ENCODE data around the gene CD226.
A peak's percentile ranks its signal among the peaks of the same experiment; 100 is the strongest.
"Not testable (repeated sequence)": the region's sequence is repeated elsewhere in the genome, so short reads cannot be mapped to it uniquely, and the experiment has no call there.

The CD226 gene

GRCh38 chr18:69908838-69909237 lies 38.8 kb downstream of the CD226 start:
- DNase-seq (ENCODE audit: low spot score): no peak

GRCh38 chr18:69906765-69907164 lies 40.9 kb downstream of the CD226 start:
- no peak for DNase-seq (ENCODE audit: low spot score)

DNA sequence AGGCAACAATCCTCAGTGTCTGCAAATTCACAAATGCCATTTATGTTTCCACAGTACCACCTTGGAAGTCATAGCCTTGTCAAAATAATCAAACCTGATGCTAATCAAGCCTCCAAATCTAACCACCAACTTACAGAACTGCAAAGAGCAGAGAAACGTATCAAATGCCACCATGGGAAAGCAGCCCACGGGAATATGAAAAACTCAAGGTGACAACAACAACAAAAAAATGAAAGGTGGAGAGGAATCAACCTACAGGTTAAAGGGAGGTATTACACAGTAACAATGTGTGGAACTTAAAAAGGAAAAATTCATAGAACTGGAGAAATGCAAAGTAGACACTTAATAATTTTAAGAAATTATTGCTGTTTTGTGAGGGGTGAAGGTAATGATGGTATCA lies 46.7 kb downstream of the CD226 start:
- no peak for DNase-seq (ENCODE audit: low spot score)

DNA sequence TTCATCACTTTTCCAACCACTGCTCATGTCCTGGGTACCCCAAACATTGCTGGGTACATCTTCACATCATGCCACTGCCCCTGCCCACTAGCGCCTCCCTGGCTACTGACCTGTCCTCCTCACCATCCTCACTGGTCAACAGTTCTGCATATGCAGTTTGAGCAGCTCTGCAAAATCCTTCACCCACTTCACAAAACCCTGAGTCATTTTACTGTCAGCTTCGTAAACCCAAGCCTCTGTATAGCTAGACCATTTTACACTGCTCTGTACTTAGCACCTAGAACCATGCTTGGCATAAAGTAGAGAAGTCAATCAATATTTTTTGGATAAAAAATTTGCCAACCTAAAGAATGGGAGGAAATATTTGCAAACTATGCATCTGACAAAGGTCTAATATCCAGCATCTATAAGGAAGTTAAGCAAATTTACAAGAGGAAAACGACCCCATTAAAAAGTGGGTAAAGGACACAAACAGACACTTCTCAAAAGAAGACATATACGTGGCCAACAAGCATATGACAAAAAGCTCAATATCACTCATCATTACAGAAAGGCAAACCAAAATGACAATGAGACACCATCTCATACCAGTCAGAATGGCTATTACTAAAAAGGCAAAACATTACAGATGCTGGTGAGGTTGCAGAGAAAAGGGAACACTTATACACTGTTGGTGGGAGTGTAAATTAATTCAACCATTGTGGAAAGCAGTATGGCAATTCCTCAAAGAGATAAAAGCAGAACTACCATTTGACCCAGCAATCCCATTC lies 48.3 kb downstream of the CD226 start:
- not testable (repeated sequence) for DNase-seq (ENCODE audit: low spot score)

GRCh38 chr18:69898241-69898861 lies 49.3 kb downstream of the CD226 start:
- peak; percentile 25 for DNase-seq (ENCODE audit: low spot score)

DNA sequence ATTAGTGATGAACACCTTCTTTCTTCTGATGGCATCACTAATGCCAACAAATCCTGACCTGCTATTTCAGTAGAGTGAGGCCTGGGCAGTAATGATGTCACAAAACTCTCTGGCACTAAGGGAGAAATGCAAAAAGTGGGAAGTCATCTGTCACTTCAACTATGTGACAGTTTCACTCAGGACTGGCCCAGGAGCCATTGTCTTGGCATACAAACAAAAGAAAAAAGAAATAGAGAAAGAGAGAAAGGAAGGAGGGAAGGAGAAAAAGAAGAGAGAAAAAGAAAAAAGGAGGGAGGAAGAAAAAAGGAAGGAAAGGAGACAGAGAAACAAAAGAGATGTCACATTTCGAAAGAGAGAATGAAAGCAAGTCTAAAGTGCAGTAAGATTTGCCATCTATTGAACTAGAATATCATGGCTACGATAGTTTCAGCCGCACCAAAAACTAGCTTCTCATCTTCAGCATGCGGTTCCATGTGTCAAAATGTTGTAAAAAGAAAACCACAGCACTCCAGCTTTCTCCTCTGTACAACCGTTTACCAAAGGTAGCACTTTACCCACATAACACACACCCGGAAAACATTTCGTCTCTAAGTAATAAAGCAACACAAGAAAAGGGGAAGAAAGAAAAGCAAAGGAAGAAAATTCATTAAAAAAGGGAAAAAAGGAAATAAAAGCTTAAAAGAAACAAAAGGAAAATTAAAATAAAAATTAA lies 50.1 kb downstream of the CD226 start:
- peak; percentile 49 for DNase-seq (ENCODE audit: low spot score)

DNA sequence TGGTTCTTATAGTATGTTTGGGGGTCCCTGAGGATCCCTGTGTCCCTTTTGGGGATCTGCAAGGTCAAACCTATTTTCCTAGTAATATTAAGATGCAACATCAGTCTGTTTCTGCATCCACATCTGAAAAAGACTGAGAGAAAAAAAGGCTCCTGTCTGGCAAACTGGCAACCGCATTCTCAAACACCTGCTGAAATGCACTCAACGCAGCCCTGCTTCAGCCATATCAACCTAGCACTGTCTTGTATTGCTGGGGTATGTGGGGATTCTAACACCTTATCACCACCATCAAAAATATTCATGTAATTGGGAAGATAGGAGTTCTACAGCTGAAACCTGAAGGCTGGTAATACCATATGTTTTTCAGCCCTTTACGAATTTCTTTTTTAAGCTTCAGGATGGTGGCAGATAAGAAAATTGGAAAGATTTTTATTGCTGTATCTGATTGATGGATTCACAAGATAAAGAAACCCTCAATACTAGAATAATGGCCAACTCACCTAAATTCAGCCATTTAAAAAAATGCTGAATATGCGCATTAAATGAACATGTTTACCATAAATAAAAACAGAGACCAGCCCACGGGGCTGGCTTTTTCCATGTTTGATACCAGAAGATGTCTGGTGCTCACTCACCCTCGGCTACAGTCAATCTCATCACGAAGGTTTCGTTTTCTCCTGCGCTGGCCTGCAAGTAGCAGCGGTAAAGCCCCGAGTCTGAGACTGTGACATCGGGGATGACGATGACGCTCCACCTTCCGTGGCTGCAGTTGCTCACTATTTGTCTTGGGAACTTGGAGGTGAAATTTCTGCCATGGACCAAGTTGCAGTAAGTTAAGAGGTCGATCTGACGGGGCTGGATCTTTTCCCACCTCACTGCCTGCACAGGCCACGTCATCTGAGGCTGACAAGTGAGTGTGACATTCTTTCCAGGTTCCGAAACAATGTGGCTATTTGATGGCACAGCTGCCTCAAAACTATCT lies 52.3 kb downstream of the CD226 start:
- peak; percentile 52 for DNase-seq (ENCODE audit: low spot score)

DNA sequence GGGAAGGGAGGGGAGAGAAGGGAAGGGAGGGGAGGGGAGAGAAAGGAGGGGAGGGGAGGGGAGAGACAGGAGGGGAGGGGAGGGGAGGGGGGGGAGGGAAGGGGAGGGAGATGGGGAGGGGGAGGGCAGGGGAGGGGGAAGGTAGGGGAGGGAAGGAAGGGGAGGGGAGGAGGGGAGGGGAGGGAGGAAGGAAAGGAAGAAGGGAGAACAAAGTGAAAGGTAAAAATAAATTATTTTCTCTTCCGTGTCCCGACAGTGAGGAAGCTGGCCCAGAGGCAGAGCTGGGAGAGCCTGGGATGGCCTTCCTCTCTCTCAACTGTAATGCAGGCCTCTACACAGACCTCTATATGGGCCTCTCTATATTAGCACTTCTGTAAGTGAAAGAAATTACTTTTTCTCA lies 53.2 kb downstream of the CD226 start:
- DNase-seq (ENCODE audit: low spot score): no peak

DNA sequence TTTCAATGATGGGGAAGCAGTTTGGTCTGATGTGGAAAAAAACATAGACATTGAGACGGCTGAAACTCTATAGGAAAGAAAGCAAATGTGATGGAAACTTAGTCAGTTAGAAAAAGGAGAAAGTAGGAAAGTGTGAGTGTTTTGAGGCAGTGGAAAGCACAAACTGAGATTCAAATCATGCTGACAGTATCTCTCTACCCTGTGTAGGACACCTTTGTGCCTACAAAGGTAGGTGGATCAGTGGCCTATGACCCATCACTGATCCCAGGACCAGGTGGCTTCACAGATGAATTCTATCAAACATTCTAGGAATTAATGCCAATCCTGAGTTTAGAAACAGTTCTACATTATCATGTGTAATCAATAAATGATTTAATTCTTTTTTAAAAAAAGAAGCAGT lies 57.1 kb downstream of the CD226 start:
- DNase-seq (ENCODE audit: low spot score): no peak

- DNase-seq (ENCODE audit: low spot score): peak; percentile 21
These were observed 58.7 kb downstream of the CD226 start for GRCh38 chr18:69889009-69889408.

- DNase-seq (ENCODE audit: low spot score): no peak
These were observed 60.4 kb downstream of the CD226 start for GRCh38 chr18:69887256-69887655.

- DNase-seq (ENCODE audit: low spot score): peak; percentile 70
These were observed 61.7 kb downstream of the CD226 start for GRCh38 chr18:69885841-69886531.

GRCh38 chr18:69885355-69885754 lies 62.3 kb downstream of the CD226 start:
- DNase-seq (ENCODE audit: low spot score): no peak

DNA sequence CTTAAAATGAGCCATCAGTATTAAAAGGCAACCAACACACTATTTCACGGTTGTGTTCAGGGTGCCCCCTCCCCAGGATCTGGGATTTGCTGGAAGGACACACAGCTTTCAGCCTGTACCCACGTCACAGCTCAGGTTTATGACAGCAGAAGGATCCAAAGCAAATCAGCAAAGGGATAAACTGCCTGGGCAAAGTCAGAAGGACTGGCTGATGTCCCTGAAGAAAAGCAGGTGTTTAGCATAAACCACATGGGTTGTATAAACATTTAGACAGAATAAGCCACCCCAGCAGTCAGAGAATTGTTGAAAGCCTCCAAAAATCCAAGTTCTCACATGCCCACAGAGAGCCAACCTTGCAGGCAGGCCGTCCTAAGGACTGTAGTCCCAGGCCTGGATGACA lies 63.9 kb downstream of the CD226 start:
- DNase-seq (ENCODE audit: low spot score): no peak

GRCh38 chr18:69882965-69883668 lies 64.6 kb downstream of the CD226 start:
- no peak for DNase-seq (ENCODE audit: low spot score)

DNA sequence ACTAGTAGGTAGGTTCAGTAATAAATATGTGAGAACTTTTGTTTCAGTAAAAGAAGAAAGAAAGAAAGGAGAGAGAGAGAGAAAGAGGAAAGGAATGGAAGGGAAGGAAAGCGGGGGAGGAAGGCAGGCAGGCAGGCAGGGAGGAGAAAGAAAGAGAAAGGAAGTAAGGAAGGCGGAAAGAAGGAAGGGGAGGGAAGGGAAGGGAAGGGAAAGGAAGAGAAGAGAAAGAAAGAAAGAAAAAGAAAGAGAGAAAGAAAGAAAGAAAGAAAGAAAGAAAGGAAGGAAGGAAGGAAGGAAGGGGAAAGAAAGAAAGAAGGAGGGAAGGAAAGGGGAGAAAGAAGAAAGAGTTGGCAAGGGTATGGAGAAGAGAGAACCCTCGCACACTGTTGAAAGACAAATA lies 67.6 kb downstream of the CD226 start:
- DNase-seq (ENCODE audit: low spot score): no peak

DNA sequence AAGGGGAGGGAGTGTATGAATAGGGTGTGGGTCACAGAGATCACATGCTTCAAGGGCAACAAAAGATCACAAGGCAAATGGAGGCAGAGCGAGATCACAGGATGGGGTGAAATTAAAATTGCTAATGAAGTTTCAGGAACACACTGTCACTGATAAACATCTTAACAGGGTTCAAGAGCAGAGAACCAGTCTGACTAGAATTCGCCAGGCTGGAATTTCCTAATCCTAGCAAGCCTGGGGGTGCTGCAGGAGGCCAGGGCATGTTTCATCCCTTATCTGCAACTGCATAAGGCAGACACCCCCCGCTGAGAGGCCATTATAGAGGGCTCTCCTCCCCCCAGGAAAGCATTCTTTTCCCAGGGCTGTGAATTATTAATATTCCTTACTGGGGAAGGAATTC lies 68.6 kb downstream of the CD226 start:
- DNase-seq (ENCODE audit: low spot score): not testable (repeated sequence)

DNA sequence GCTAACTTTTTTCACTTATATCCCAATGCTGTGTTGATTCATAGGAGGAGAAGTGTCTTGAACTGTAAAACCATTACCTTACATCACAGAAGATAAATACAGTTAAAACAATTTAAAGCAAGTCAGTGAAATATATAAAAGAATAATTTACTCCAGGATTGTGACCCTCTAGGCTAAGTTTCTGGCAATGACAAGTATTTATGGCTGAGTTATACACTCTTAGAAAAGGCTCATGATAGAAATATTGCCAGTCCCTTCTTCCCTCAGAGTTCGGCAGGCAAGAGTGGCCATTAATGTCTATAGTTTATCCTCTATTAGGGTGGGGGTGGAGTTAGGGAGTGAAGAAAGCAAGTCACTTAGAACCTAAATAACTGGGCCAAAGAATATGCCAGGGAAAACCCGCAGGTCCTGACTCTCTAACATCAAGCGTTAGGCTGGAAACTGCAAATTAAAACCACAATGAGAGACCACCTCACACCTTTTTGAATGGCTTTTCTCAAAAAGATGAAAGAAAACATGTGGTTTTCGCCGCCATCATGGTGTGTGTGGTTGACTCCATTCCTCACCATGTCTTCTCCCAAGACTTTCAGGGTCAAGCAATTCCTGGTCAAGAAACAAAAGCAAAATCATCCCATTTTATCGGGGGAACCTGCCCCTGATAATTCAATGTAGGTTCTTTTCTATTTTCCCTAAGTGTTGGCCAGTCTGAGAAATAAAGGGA lies 69.3 kb downstream of the CD226 start:
- DNase-seq (ENCODE audit: low spot score): no peak

DNA sequence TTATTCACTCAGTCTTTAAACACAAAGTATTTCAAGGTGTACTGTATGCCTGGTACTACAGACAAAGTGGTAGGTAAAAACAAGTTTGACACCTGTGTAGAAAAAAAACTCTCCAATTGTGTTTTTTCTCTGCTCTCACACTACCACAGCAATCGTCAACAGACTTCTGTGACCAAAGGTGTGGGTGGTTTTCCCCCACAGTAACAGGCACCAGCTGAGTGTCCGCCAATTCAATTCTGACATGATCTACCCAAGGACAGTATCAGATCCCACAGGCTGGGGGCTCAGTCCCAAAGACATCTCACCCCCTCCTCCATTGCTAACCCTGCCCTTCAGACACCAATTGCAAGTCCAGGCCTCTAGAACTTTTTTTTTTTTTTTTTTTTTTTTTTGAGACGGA lies 71.2 kb downstream of the CD226 start:
- DNase-seq (ENCODE audit: low spot score): no peak

GRCh38 chr18:69874058-69874457 lies 73.6 kb downstream of the CD226 start:
- no peak for DNase-seq (ENCODE audit: low spot score)

All from CD4-positive, alpha-beta T cell treated with Interleukin-15 for 4 hours (primary cell).